HepG2 (cell line): ENCODE data around the gene SHBG. TPM values are rescaled to one million over a fixed set of nuclear protein-coding genes. Genes with fewer than 3 reads are reported as not detected.

Experiments used
- ATAC-seq: fragments of 200-7000 bp; cut with Tn5 transposase; 3 replicates; pipeline ENCODE4 v1.9.1; 2020; ENCODE audit warnings: mild to moderate bottlenecking, moderate library complexity
- BruUV-seq: library from RNA; stranded (reverse); fragments of 400-500 nt; replicated peaks from 2 replicates; lab custom pipeline; 2021; lab: Mats Ljungman, UMichigan
- CTCF ChIA-PET: fragments of 300-600 bp; formaldehyde crosslinking; extraction: SDS; loops from one replicate; lab custom pipeline; 2021; ENCODE audit warnings: low total read pairs, inconsistent platforms, low intra/inter-chr PET ratio; lab: Yijun Ruan, JAX
- POLR2A ChIA-PET: fragments of 350-600 bp; sonication (Branson Sonifier 250); formaldehyde crosslinking; loops from one replicate; lab custom pipeline; 2020; ENCODE audit warnings: antibody characterized with exemption, inconsistent platforms; lab: Yijun Ruan, JAX
- DNase-seq: peaks from one replicate; pipeline ENCODE4 v3.0.0-alpha.2; 2015; ENCODE audit warnings: low spot score
- FAIRE-seq: peaks from 3 replicates; lab custom pipeline; 2011; peaks lifted over from hg19 to GRCh38; lab: Jason Lieb, UNC
- H2AFZ ChIP-seq: one replicate; pipeline ENCODE4 v1.6.1; 2011; ENCODE audit warnings: low read length, inconsistent platforms
- H3K27ac ChIP-seq: fragments of 300-600 bp; 3 replicates; pipeline ENCODE4 v1.8.0; 2011; ENCODE audit warnings: mixed run types, mild to moderate bottlenecking, mixed read lengths, low read length, inconsistent platforms; ENCODE audit not compliant: insufficient read depth; ENCODE audit errors: extremely low read length
- H3K27me3 ChIP-seq, 2 experiments: fragments of 200-600 bp in 1 of 2; 2 replicates in 1 of 2; 3 replicates in 1 of 2; pipeline versions ENCODE4 v1.6.0 to v1.8.0; 2011; ENCODE audit warnings: low read length in 2 of 2, mild to moderate bottlenecking in 2 of 2, moderate library complexity in 2 of 2, inconsistent platforms in 1 of 2; ENCODE audit not compliant: insufficient read depth in 2 of 2, control insufficient read depth in 1 of 2
- H3K36me3 ChIP-seq, 2 experiments: fragments of 200-600 bp in 1 of 2; replicated peaks in 1 of 2; 2 replicates in 1 of 2; 3 replicates in 1 of 2; pipeline versions ENCODE4 v1.5.1 to v1.8.0; 2011; ENCODE audit warnings: low read length in 2 of 2, inconsistent platforms in 1 of 2; ENCODE audit not compliant: insufficient read depth in 2 of 2, control insufficient read depth in 1 of 2
- H3K4me1 ChIP-seq: 2 replicates; pipeline ENCODE4 v1.5.1; 2012; ENCODE audit warnings: low read length, inconsistent platforms; ENCODE audit not compliant: insufficient read depth
- H3K4me2 ChIP-seq: 2 replicates; pipeline ENCODE4 v1.6.0; 2011; ENCODE audit warnings: low read depth, low read length, inconsistent platforms
- H3K4me3 ChIP-seq, 3 experiments: fragments of 200-600 bp in 1 of 3; sonication (generic), shearing (Covaris generic) in 1 of 3; replicated peaks in 1 of 3; 2 replicates each; pipeline ENCODE4 v1.5.1; 2011 to 2016; ENCODE audit warnings: low read length in 3 of 3, inconsistent platforms in 2 of 3, low read depth in 2 of 3, mild to moderate bottlenecking in 2 of 3, control low read depth in 1 of 3, mixed read lengths in 1 of 3; ENCODE audit not compliant: insufficient read depth in 1 of 3
- H3K79me2 ChIP-seq: one replicate; pipeline ENCODE4 v1.6.1; 2011; ENCODE audit warnings: low read length, inconsistent platforms; ENCODE audit not compliant: insufficient read depth
- H3K9ac ChIP-seq: 2 replicates; pipeline ENCODE4 v1.6.0; 2011; ENCODE audit warnings: mild to moderate bottlenecking, low read depth, low read length, inconsistent platforms; ENCODE audit not compliant: insufficient read depth
- H3K9me3 ChIP-seq: 2 replicates; pipeline ENCODE4 v1.5.1; 2012; ENCODE audit warnings: mild to moderate bottlenecking, low read length
- H4K20me1 ChIP-seq: 2 replicates; pipeline ENCODE4 v1.6.0; 2011; ENCODE audit warnings: inconsistent platforms, mild to moderate bottlenecking, low read length, moderate library complexity; ENCODE audit not compliant: insufficient read depth
- CBX5 ChIP-seq: sonication (generic); formaldehyde crosslinking; IDR thresholded peaks from 2 replicates; pipeline ENCODE4 v1.4.0; 2020; ENCODE audit warnings: missing genetic modification reagents, borderline replicate concordance
- CREB3 ChIP-seq: sonication (generic); formaldehyde crosslinking; IDR thresholded peaks from 2 replicates; pipeline ENCODE4 v1.5.0; 2020; ENCODE audit warnings: missing genetic modification reagents
- FOSL2 ChIP-seq: sonication (generic); formaldehyde crosslinking; IDR thresholded peaks from 2 replicates; pipeline ENCODE4 v1.4.0; 2020; ENCODE audit warnings: missing genetic modification reagents
- HMG20A ChIP-seq: IDR thresholded peaks from 2 replicates; pipeline ENCODE4 v1.6.1; 2016; ENCODE audit warnings: borderline replicate concordance
- HMG20B ChIP-seq: conservative IDR thresholded peaks from 2 replicates; pipeline ENCODE4 v1.6.1; 2016; ENCODE audit warnings: missing genetic modification reagents, missing compliant biosample characterization
- HMGXB4 ChIP-seq, 2 experiments: sonication (generic) in 1 of 2; formaldehyde crosslinking in 1 of 2; IDR thresholded peaks; 2 replicates each; pipeline versions ENCODE4 v1.4.0 to v1.6.1; 2018 to 2020; ENCODE audit warnings: missing genetic modification reagents in 2 of 2, borderline replicate concordance in 1 of 2, low read depth in 1 of 2, mild to moderate bottlenecking in 1 of 2, missing biosample characterization in 1 of 2
- MIER2 ChIP-seq: IDR thresholded peaks from 2 replicates; pipeline ENCODE4 v1.6.1; 2016; ENCODE audit warnings: missing biosample characterization, missing genetic modification reagents
- NPAS2 ChIP-seq: sonication (generic); formaldehyde crosslinking; IDR thresholded peaks from 2 replicates; pipeline ENCODE4 v1.8.0; 2022; ENCODE audit warnings: mild to moderate bottlenecking, missing genetic modification reagents, borderline replicate concordance
- NR2F6 ChIP-seq, 2 experiments: IDR thresholded peaks; 2 replicates each; pipeline ENCODE4 v1.6.1; 2016; ENCODE audit warnings: antibody characterized with exemption in 1 of 2, mild to moderate bottlenecking in 1 of 2
- PAWR ChIP-seq: sonication (generic); formaldehyde crosslinking; IDR thresholded peaks from 2 replicates; pipeline ENCODE4 v1.4.0; 2020; ENCODE audit warnings: missing genetic modification reagents, mild to moderate bottlenecking, borderline replicate concordance
- SMC3 ChIP-seq: IDR thresholded peaks from 2 replicates; pipeline ENCODE4 v1.6.1; 2011; ENCODE audit warnings: low read length, improper control_type of control experiment
- ZBTB7A ChIP-seq: sonication (generic); formaldehyde crosslinking; IDR thresholded peaks from 2 replicates; pipeline ENCODE4 v1.8.0; 2022; ENCODE audit warnings: mild to moderate bottlenecking, missing genetic modification reagents
- ZFP36L2 ChIP-seq: sonication (generic); formaldehyde crosslinking; IDR thresholded peaks from 2 replicates; pipeline ENCODE4 v1.4.0; 2020; ENCODE audit warnings: missing genetic modification reagents
- ZMYM3 ChIP-seq: sonication (generic); formaldehyde crosslinking; IDR thresholded peaks from 2 replicates; pipeline ENCODE4 v1.5.1; 2020; ENCODE audit warnings: mild to moderate bottlenecking, missing genetic modification reagents
- ZNF24 ChIP-seq: fragments of 450-650 bp; IDR thresholded peaks from 2 replicates; pipeline ENCODE4 v1.6.1; 2017; ENCODE audit warnings: antibody characterized with exemption, mild to moderate bottlenecking
- ZNF710 ChIP-seq: sonication (generic); formaldehyde crosslinking; IDR thresholded peaks from 2 replicates; pipeline ENCODE4 v1.5.0; 2020; ENCODE audit warnings: mild to moderate bottlenecking, missing genetic modification reagents, borderline replicate concordance
- WGBS: methylation state at CpG from one replicate; pipeline ENCODE4 v1.1.6; 2017; ENCODE audit warnings: low lambda C conversion rate; 5-methylcytosine and 5-hydroxymethylcytosine counted together
- in situ Hi-C: cut with HindIII; loops from 2 replicates; pipeline ENCODE4 v1.10.0; 2017; ENCODE audit warnings: low pct_unique_long_range_greater_than_20kb; ENCODE audit not compliant: extremely low pct_ligation_motif_present
- intact Hi-C: fragments of 100-400 bp; cut with micrococcal nuclease; formaldehyde crosslinking; loops from one replicate; pipeline ENCODE4 v1.10.0; 2022; ENCODE audit not compliant: unreplicated experiment
- polyA plus RNA-seq, 8 experiments: library from polyadenylated mRNA; depleted of rRNA in 3 of 8; stranded (reverse) in 7 of 8; unstranded in 1 of 8; fragments of >200 nt; fragmentation: Illumina TruSeq in 4 of 8; extraction: Trizol in 4 of 8; gene quantifications; 2 replicates each; pipeline versions ENCODE4 v1.2.1 to v1.2.3, GENCODE V29; 2011 to 2016; ENCODE audit warnings: low read depth in 4 of 8, missing spikeins in 1 of 8, mixed read lengths in 1 of 8; ENCODE audit not compliant: insufficient read depth in 1 of 8
- total RNA-seq, 5 experiments: library from RNA; depleted of rRNA; stranded (reverse); fragments of >200 nt; fragmentation: Illumina TruSeq; extraction: Trizol; gene quantifications; 2 replicates each; pipeline ENCODE4 v1.2.3, GENCODE V29; 2016; ENCODE audit warnings: low read depth in 1 of 5

SHBG gene
- total and polyA plus RNA-seq, 2 of the 13 experiments (the other 11 are each of a cell fraction or from before 2014, with no cell fraction given), result 4.0 to 6.1 TPM

GRCh38 chr17:7668482-7668881 is 38.5 kb downstream of the SHBG start:
- Histone ChIP-seq H4K20me1 (no peaks in the 10 kb centered on the region), H3K27me3 (no peaks in the 10 kb centered on the region), H3K36me3 (peaks cover 11 to 17% of the 10 kb centered on the region in 2 experiments; a peak in 4 of 5 replicates), H3K4me3 (no peak overlapping the region), H3K9me3 (peaks cover 2% of the 10 kb centered on the region; the same call in 1 of the 2 replicates), H2AFZ (no peak overlapping the region), H3K4me2 (no peak overlapping the region), H3K9ac (no peak overlapping the region)
- DNase-seq, result no peak
- FAIRE-seq, result no peak
- in situ Hi-C loops, result no loop called here
- no TSS peak for BruUV-seq
- TF ChIP-seq ZNF710 (no peak), MIER2 (no peak), HMGXB4 (CRISPR knock-in tag; IDR thresholded peaks at IDR 0.05; ENCODE audit: borderline replicate concordance in 1 of 2, low read depth in 1 of 2) (no peak), HMG20B (CRISPR knock-in tag) (no peak), ZMYM3 (CRISPR knock-in tag) (no peak), CREB3 (CRISPR knock-in tag) (no peak), NR2F6 (IDR thresholded peaks at IDR 0.05) (no peak), NR2F6 (CRISPR knock-in tag; IDR thresholded peaks at IDR 0.05) (no peak), FOSL2 (CRISPR knock-in tag) (no peak), ZFP36L2 (CRISPR knock-in tag) (no peak), NPAS2 (CRISPR knock-in tag) (no peak), HMG20A (CRISPR knock-in tag) (no peak), ZNF24 (no peak), PAWR (CRISPR knock-in tag) (no peak), SMC3 (no peak), CBX5 (no peak), ZBTB7A (CRISPR knock-in tag) (no peak)
- TF ChIP-seq, all 625 proteins: peak for 0
- intact Hi-C loops, result no loop called here
- WGBS, result 94% methylated on average over 7 of the region's 7 CpGs
- ChIA-PET CTCF (no interaction called here), POLR2A (interaction anchor here (2.1 kb wide), 1 partner anchor 19 kb away, joined by 7 read pairs; the partner anchor contains the start of genes TP53 and WRAP53)
- no peak for ATAC-seq
- no peaks in the 10 kb centered on the region for H3K4me1 ChIP-seq
- no peaks in the 10 kb centered on the region for H3K79me2 ChIP-seq
- no peak overlapping the region for H3K27ac ChIP-seq
